Osteoblast (primary cell): ENCODE results near the gene NUDT1. TPM values are rescaled to one million over a fixed set of nuclear protein-coding genes. Genes with fewer than 3 reads are reported as not detected.

Source experiments
- DNase-seq: peaks from one replicate; pipeline ENCODE4 v3.0.0; 2011; ENCODE audit warnings: low spot score, mixed read lengths; ENCODE audit not compliant: insufficient read length; ENCODE audit errors: missing footprints
- H2AFZ ChIP-seq: 2 replicates; pipeline ENCODE4 v1.6.0; 2011; ENCODE audit warnings: mild to moderate bottlenecking, low read length
- H3K27ac ChIP-seq: 2 replicates; pipeline ENCODE4 v1.5.1; 2011; ENCODE audit warnings: mild to moderate bottlenecking, low read depth, low read length, moderate library complexity
- H3K27me3 ChIP-seq: 2 replicates; pipeline ENCODE4 v1.6.0; 2012; ENCODE audit warnings: mild to moderate bottlenecking, control low read depth, inconsistent platforms, low read length, moderate library complexity; ENCODE audit not compliant: insufficient read depth
- H3K36me3 ChIP-seq: 2 replicates; pipeline ENCODE4 v1.5.1; 2011; ENCODE audit warnings: mild to moderate bottlenecking, low read length, control low read depth, moderate library complexity; ENCODE audit not compliant: insufficient read depth
- H3K4me1 ChIP-seq: 2 replicates; pipeline ENCODE4 v1.5.1; 2011; ENCODE audit warnings: mild to moderate bottlenecking, low read length, control low read depth, moderate library complexity; ENCODE audit not compliant: insufficient read depth
- H3K4me2 ChIP-seq: 2 replicates; pipeline ENCODE4 v1.6.0; 2011; ENCODE audit warnings: mild to moderate bottlenecking, low read length; ENCODE audit not compliant: insufficient read depth
- H3K4me3 ChIP-seq: fragments of 200-600 bp; sonication (generic); 3 replicates; pipeline ENCODE4 v1.5.1; 2012; ENCODE audit warnings: mild to moderate bottlenecking, low read length, inconsistent platforms; ENCODE audit not compliant: insufficient read depth
- H3K79me2 ChIP-seq: 2 replicates; pipeline ENCODE4 v1.6.0; 2012; ENCODE audit warnings: mild to moderate bottlenecking, low read length, control low read depth, inconsistent platforms; ENCODE audit not compliant: insufficient read depth
- H3K9me3 ChIP-seq: 2 replicates; pipeline ENCODE4 v1.5.1; 2011; ENCODE audit warnings: low read depth, low read length, control low read depth
- H4K20me1 ChIP-seq: 2 replicates; pipeline ENCODE4 v1.6.0; 2012; ENCODE audit warnings: mild to moderate bottlenecking, low read length, control low read depth; ENCODE audit not compliant: insufficient read depth
- total RNA-seq: library from RNA; depleted of rRNA; stranded (reverse); fragments of >200 nt; gene quantifications from 2 replicates; pipeline ENCODE4 v1.2.3, GENCODE V29; 2012
- TF ChIP-seq, protein P1 (sequence below): IDR thresholded peaks from 2 replicates; pipeline ENCODE4 v1.5.1; 2011; ENCODE audit warnings: mild to moderate bottlenecking, low read depth, low read length, moderate library complexity; ENCODE audit errors: extremely low read depth

The NUDT1 gene
- total RNA-seq, 1 donor, result 18.5 TPM

GRCh38 chr7:2225830-2226229 is 16.2 kb upstream of the NUDT1 start:
- peaks cover 12% of the 10 kb centered on the region for H4K20me1 ChIP-seq
- TF ChIP-seq, protein P1, sequence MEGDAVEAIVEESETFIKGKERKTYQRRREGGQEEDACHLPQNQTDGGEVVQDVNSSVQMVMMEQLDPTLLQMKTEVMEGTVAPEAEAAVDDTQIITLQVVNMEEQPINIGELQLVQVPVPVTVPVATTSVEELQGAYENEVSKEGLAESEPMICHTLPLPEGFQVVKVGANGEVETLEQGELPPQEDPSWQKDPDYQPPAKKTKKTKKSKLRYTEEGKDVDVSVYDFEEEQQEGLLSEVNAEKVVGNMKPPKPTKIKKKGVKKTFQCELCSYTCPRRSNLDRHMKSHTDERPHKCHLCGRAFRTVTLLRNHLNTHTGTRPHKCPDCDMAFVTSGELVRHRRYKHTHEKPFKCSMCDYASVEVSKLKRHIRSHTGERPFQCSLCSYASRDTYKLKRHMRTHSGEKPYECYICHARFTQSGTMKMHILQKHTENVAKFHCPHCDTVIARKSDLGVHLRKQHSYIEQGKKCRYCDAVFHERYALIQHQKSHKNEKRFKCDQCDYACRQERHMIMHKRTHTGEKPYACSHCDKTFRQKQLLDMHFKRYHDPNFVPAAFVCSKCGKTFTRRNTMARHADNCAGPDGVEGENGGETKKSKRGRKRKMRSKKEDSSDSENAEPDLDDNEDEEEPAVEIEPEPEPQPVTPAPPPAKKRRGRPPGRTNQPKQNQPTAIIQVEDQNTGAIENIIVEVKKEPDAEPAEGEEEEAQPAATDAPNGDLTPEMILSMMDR, result no peak
- no peak for DNase-seq
- H3K4me1 ChIP-seq, result no peaks in the 10 kb centered on the region
- H3K27ac ChIP-seq, result no peak overlapping the region
- H3K79me2 ChIP-seq, result peaks cover 38% of the 10 kb centered on the region
- H3K4me3 ChIP-seq, result no peak overlapping the region
- no peak overlapping the region for H3K4me2 ChIP-seq
- H3K36me3 ChIP-seq, result peaks cover 32% of the 10 kb centered on the region
- no peaks in the 10 kb centered on the region for H3K27me3 ChIP-seq
- H3K9me3 ChIP-seq, result no peaks in the 10 kb centered on the region
- H2AFZ ChIP-seq, result no peak overlapping the region

GRCh38 chr7:2227699-2228098 is 14.3 kb upstream of the NUDT1 start:
- peak; percentile 46 for DNase-seq
- H3K27me3 ChIP-seq, result no peaks in the 10 kb centered on the region
- no peak overlapping the region for H3K4me3 ChIP-seq
- peaks cover 12% of the 10 kb centered on the region for H4K20me1 ChIP-seq
- TF ChIP-seq, protein P1, result no peak
- H3K4me1 ChIP-seq, result peaks cover 8% of the 10 kb centered on the region
- H3K36me3 ChIP-seq, result peaks cover 31% of the 10 kb centered on the region
- H3K4me2 ChIP-seq, result no peak overlapping the region
- no peak overlapping the region for H2AFZ ChIP-seq
- H3K9me3 ChIP-seq, result no peaks in the 10 kb centered on the region
- H3K27ac ChIP-seq, result no peak overlapping the region
- peaks cover 56% of the 10 kb centered on the region for H3K79me2 ChIP-seq

DNA sequence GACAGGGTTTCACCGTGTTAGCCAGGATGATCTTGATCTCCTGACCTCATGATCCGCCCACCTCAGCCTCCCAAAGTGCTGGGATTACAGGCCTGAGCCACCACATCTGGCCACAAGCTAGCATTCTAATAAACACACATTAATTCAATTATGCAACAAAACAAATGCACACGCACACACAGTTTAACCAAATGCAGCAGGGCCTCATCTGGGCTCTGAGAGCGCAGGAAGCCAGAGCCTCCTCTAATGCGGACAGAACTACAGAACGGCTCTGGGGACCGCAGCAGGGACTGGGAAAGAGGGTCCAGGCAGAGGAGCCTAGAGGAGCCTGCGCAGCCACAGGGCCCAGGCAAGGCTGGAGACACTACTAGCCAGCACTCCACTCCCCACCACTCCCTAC is 13.1 kb upstream of the NUDT1 start:
- H3K36me3 ChIP-seq, result peaks cover 29% of the 10 kb centered on the region
- no peaks in the 10 kb centered on the region for H3K9me3 ChIP-seq
- H3K79me2 ChIP-seq, result peaks cover 56% of the 10 kb centered on the region
- peak; percentile 42 for DNase-seq
- TF ChIP-seq, protein P1, result no peak
- no peaks in the 10 kb centered on the region for H3K27me3 ChIP-seq
- no peak overlapping the region for H2AFZ ChIP-seq
- H3K27ac ChIP-seq, result no peak overlapping the region
- H3K4me2 ChIP-seq, result no peak overlapping the region
- H4K20me1 ChIP-seq, result peaks cover 13% of the 10 kb centered on the region
- H3K4me3 ChIP-seq, result no peak overlapping the region
- H3K4me1 ChIP-seq, result peaks cover 16% of the 10 kb centered on the region

- peaks cover 20% of the 10 kb centered on the region for H3K4me1 ChIP-seq
- no peak overlapping the region for H3K27ac ChIP-seq
- H3K79me2 ChIP-seq, result peaks cover 53% of the 10 kb centered on the region
- TF ChIP-seq, protein P1, result no peak
- no peak overlapping the region for H3K4me2 ChIP-seq
- no peak overlapping the region for H3K4me3 ChIP-seq
- peak; percentile 62 for DNase-seq
- H3K27me3 ChIP-seq, result no peaks in the 10 kb centered on the region
- H2AFZ ChIP-seq, result no peak overlapping the region
- peaks cover 12% of the 10 kb centered on the region for H4K20me1 ChIP-seq
- H3K9me3 ChIP-seq, result no peaks in the 10 kb centered on the region
- peaks cover 24% of the 10 kb centered on the region for H3K36me3 ChIP-seq
Measured at GRCh38 chr7:2229467-2229866, 12.6 kb upstream of the NUDT1 start.
